Kidney epithelial cell (primary cell): ENCODE data around the gene XRCC6. TPM values are rescaled to one million over a fixed set of nuclear protein-coding genes. Genes with fewer than 3 reads are reported as not detected.
"Not testable (repeated sequence)": the region's sequence is repeated elsewhere in the genome, so short reads cannot be mapped to it uniquely, and the experiment has no call there.

Source experiments
- DNase-seq: peaks from one replicate; pipeline ENCODE4 v3.0.0-alpha.2; 2010; ENCODE audit warnings: low read depth
- H3K27me3 ChIP-seq: 2 replicates; pipeline ENCODE4 v1.6.0; 2011; ENCODE audit warnings: low read length; ENCODE audit not compliant: control insufficient read depth, insufficient read depth
- H3K36me3 ChIP-seq: 2 replicates; pipeline ENCODE4 v1.5.1; 2011; ENCODE audit warnings: low read length; ENCODE audit not compliant: control insufficient read depth, insufficient read depth
- H3K4me3 ChIP-seq: 2 replicates; pipeline ENCODE4 v1.5.1; 2011; ENCODE audit warnings: low read depth, mild to moderate bottlenecking, control low read depth, low read length
- total RNA-seq: library from RNA; depleted of rRNA; stranded (reverse); fragments of >200 nt; gene quantifications from 2 replicates; pipeline ENCODE4 v1.2.3, GENCODE V29; 2015
- TF ChIP-seq, protein P1 (sequence below): IDR thresholded peaks from 2 replicates; pipeline ENCODE4 v1.5.1; 2011; ENCODE audit warnings: mild to moderate bottlenecking, moderate library complexity, low read length, control low read depth, inconsistent platforms; ENCODE audit not compliant: insufficient read depth, poor library complexity, severe bottlenecking

The XRCC6 gene
- total RNA-seq, 1 donor from 2014 or later = 296 TPM

- Histone ChIP-seq H3K4me3 (no peak overlapping the region), H3K27me3 (no peaks in the 10 kb centered on the region), H3K36me3 (peaks cover 1% of the 10 kb centered on the region)
- TF ChIP-seq, protein P1, sequence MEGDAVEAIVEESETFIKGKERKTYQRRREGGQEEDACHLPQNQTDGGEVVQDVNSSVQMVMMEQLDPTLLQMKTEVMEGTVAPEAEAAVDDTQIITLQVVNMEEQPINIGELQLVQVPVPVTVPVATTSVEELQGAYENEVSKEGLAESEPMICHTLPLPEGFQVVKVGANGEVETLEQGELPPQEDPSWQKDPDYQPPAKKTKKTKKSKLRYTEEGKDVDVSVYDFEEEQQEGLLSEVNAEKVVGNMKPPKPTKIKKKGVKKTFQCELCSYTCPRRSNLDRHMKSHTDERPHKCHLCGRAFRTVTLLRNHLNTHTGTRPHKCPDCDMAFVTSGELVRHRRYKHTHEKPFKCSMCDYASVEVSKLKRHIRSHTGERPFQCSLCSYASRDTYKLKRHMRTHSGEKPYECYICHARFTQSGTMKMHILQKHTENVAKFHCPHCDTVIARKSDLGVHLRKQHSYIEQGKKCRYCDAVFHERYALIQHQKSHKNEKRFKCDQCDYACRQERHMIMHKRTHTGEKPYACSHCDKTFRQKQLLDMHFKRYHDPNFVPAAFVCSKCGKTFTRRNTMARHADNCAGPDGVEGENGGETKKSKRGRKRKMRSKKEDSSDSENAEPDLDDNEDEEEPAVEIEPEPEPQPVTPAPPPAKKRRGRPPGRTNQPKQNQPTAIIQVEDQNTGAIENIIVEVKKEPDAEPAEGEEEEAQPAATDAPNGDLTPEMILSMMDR = no peak
- DNase-seq = no peak
Observed at GRCh38 chr22:41584881-41585280, 36.2 kb upstream of the XRCC6 start.

DNA sequence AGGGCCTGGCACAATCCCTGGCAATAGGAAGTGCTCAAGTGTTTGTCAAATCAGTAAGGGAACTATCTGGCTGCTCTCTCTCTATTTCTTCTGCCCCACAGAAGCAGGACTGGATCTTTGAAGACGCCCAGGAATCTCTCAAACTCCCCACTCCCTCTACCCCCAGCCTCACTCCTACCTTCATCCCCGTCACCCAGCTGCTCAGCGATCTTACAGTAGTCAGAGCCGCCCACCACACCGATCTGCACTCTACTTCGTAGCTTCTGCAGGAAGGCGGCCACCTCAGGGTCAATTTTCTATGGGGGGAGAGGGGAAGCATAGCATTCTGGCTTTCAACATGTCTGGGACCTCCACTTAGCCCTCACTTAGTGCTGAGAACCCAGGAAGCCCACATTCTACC is 35.2 kb upstream of the XRCC6 start:
- TF ChIP-seq, protein P1 = no peak
- DNase-seq = no peak
- no peak overlapping the region for H3K4me3 ChIP-seq
- no peaks in the 10 kb centered on the region for H3K36me3 ChIP-seq
- H3K27me3 ChIP-seq = no peaks in the 10 kb centered on the region

- Histone ChIP-seq H3K27me3 (no peaks in the 10 kb centered on the region), H3K4me3 (no peak overlapping the region), H3K36me3 (no peaks in the 10 kb centered on the region)
- no peak for DNase-seq
- TF ChIP-seq, protein P1 = no peak
Observed at GRCh38 chr22:41587347-41587723, 33.8 kb upstream of the XRCC6 start.

- TF ChIP-seq, protein P1 = no peak
- H3K27me3 ChIP-seq = no peaks in the 10 kb centered on the region
- peak within 1 kb of the TSS; percentile 95 for H3K4me3 ChIP-seq
- no peaks in the 10 kb centered on the region for H3K36me3 ChIP-seq
- DNase-seq = peak; percentile 94
Observed at GRCh38 chr22:41589391-41590241, 31.5 kb upstream of the XRCC6 start, which contains the start of gene PMM1. PMM1 (minus strand) TSS chr22:41589840; CDS start chr22:41589805, 35 bp downstream.

DNA sequence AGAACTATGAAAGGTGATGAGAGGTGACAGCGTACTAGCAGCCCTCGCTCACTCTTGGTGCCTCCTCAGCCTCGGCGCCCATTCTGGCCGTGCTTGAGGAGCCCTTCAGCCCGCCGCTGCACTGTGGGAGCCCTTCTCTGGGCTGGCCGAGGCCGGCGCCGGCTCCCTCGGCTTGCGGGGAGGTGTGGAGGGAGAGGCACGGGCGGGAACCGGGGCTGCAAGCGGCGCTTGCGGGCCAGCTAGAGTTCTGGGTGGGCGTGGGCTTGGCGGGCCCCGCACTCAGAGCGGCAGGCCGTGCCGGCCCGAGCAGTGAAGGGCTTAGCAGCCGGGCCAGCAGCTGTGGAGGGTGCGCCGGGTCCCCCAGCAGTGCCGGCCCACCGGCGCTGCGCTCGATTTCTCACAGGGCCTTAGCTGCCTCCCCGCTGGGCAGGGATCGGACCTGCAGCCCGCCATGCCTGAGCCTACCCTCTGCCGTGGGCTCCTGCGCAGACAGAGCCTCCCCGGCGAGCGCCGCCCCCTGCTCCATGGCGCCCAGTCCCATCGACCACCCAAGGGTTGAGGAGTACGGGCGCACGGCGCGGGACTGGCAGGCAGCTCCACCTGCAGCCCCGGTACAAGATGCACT is 27.6 kb upstream of the XRCC6 start:
- not testable (repeated sequence) for H3K27me3 ChIP-seq, H3K36me3 ChIP-seq, DNase-seq, H3K4me3 ChIP-seq

- no peak overlapping the region for H3K4me3 ChIP-seq
- no peak for DNase-seq
- H3K27me3 ChIP-seq = no peaks in the 10 kb centered on the region
- TF ChIP-seq, protein P1 = no peak
- no peaks in the 10 kb centered on the region for H3K36me3 ChIP-seq
Observed at GRCh38 chr22:41595703-41596102, 25.4 kb upstream of the XRCC6 start.
